Epithelial cell of esophagus (primary cell): ENCODE data around the gene CACNG7.

ENCODE experiments used
- DNase-seq: peaks from one replicate; pipeline ENCODE4 v3.0.0; 2010; ENCODE audit warnings: low read depth
- H3K4me3 ChIP-seq: 2 replicates; pipeline ENCODE4 v1.5.1; 2011; ENCODE audit warnings: mild to moderate bottlenecking, low read length, control low read depth
- TF ChIP-seq, protein P1 (sequence below): IDR thresholded peaks from 2 replicates; pipeline ENCODE4 v1.5.1; 2011; ENCODE audit warnings: low read depth, mild to moderate bottlenecking, low read length, control low read depth, inconsistent platforms; ENCODE audit not compliant: insufficient read depth; ENCODE audit errors: missing control alignments

Gene CACNG7

DNA sequence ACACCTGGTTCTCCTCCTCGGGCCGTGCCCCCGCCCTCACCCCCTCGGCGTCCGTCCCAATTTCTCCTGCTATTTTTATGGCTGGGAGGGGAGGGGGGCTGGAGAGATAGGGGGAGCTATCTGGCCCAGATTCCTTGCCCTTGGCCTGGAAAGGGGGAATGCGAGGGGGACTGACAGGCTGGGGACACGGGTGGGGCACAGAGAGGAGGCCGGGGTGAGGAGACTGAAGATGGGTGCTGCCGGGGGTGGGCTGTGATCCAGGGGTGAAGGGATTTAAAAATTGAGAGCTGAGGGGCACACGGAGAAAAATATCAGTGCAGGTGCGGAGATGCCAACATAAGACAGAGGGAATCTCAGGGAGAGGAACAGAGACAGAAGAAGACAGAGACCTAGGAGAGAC lies 24.8 kb upstream of the CACNG7 start:
- no peak for DNase-seq
- no peak overlapping the region for H3K4me3 ChIP-seq
- TF ChIP-seq, protein P1, sequence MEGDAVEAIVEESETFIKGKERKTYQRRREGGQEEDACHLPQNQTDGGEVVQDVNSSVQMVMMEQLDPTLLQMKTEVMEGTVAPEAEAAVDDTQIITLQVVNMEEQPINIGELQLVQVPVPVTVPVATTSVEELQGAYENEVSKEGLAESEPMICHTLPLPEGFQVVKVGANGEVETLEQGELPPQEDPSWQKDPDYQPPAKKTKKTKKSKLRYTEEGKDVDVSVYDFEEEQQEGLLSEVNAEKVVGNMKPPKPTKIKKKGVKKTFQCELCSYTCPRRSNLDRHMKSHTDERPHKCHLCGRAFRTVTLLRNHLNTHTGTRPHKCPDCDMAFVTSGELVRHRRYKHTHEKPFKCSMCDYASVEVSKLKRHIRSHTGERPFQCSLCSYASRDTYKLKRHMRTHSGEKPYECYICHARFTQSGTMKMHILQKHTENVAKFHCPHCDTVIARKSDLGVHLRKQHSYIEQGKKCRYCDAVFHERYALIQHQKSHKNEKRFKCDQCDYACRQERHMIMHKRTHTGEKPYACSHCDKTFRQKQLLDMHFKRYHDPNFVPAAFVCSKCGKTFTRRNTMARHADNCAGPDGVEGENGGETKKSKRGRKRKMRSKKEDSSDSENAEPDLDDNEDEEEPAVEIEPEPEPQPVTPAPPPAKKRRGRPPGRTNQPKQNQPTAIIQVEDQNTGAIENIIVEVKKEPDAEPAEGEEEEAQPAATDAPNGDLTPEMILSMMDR: no peak

DNA sequence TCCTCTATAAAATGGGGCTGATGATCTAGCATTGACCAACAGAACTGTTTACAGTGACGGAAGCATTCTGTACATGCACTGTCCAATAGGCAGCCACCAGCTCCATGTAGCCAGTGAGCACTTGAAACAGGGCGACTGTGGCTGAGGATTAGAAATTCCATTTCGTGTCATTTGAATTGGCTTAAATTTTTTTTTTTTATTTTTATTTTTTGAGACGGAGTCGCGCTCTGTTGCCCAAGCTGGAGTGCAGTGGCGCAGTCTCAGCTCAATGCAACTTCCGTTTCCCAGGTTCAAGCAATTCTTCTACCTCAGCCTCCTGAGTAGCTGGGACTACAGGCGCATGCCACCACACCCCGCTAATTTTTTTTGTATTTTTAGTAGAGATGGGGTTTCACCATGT lies 24.0 kb upstream of the CACNG7 start:
- no peak overlapping the region for H3K4me3 ChIP-seq
- TF ChIP-seq, protein P1: no peak
- no peak for DNase-seq

DNA sequence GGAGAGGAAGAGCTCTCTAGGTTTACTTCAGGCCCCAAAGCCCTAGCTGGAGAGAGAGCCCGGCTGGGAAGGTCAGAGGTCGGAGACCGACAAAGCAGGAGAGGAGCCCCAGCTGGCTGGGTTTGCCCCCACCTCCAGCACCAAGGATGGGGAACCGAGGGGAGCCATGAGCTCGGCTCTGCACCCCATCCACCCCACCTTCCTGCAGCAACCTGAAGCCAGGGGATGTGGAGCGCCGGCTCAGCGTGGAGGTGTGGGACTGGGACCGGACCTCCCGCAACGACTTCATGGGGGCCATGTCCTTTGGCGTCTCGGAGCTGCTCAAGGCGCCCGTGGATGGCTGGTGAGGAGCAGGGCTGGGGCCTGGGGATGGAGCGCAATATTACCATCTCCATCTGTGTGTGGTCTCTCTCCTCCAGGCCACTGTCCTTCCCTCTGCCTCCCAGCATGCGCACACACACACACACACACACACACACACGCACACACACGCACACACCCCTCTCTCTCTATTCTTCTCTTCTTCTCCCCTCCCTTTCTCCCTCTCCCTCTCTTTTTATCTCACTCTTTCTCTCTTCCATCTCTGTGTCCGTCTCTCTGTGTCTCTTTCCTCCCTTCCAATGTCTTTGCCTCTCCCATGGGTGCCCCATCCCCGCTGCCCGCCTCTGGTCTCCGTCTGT lies 16.6 kb upstream of the CACNG7 start:
- H3K4me3 ChIP-seq: no peak overlapping the region
- TF ChIP-seq, protein P1: no peak
- DNase-seq: no peak

DNA sequence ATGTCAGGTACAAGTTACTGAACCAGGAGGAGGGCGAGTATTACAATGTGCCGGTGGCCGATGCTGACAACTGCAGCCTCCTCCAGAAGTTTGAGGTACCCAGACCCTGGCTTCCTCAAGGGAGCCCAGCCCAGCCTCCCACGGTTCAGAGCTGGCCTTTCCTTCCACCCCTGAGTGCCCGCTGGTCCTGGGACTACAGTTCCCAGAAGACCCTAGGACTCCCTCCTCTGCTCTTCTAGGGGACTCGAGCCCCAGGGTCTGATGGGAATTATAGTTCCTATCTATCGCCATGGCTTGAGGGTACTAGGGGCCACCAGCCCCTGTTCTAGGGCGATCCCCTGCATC lies 16.1 kb upstream of the CACNG7 start:
- no peak overlapping the region for H3K4me3 ChIP-seq
- TF ChIP-seq, protein P1: no peak
- DNase-seq: no peak

DNA sequence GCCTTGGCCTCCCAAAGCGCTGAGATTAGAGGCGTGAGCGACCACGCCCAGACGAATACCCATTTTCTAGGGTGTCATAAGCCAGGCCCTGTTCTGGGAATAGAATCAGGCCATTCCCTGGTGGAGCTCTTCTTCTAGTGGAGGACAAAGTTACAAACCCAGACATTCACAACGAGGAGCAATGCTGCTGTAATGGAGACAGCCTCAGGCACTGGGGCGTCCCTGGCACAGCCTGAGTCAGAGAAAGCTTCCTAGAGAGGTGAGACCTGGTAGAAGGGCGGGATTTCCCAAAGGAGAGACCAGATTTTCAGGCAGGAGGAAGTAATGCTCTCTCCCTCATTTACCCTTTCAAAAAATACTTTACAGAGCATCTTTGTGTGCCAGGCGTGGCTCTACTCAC lies 14.4 kb upstream of the CACNG7 start:
- H3K4me3 ChIP-seq: no peak overlapping the region
- TF ChIP-seq, protein P1: no peak
- peak; percentile 78 for DNase-seq

DNA sequence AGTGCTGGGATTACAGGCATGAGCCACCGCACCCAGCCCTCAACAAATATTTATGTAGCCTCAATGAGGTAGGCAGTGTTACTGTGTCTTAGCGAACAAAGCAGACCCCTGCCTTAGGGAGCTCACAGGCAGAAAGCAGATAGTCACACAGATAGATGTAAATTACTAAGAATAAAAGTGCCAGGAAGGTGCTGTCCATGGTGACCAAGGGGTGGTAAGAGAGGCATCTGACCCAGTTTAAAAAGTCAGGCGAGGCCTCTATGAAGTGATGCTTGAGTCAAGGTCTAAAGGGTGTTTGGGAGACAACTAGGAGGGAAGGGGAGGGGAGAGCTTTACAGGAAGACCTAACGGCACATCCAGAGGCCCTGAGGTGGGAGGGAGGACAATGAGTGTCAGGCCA lies 12.4 kb upstream of the CACNG7 start:
- DNase-seq: no peak
- TF ChIP-seq, protein P1: no peak
- H3K4me3 ChIP-seq: no peak overlapping the region

DNA sequence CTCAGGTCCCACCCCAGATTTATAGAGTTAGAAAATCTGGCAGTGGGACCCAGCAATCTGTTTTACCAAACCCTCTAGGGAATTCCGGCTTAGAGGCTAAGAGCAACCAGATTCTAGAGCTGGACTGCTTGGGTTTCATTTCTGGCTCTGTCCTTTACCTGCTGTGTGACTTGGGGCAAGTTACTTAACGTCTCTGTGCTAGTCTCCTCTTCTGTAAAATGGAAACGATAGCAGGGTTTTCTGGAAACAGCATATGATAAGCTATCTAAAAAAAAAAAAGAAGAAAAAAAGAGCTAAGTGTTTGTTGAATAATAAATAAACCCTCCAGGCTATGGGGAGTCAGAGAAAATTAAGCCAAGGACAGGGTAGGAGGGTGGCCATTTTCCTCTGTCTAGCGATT lies 11.6 kb upstream of the CACNG7 start:
- TF ChIP-seq, protein P1: no peak
- H3K4me3 ChIP-seq: no peak overlapping the region
- DNase-seq: no peak
